GM12801 (cell line): ENCODE data around the gene MRPL49.

Source experiments
- TF ChIP-seq, protein P1 (sequence below): IDR thresholded peaks from one replicate; pipeline ENCODE4 v1.5.1; 2011; ENCODE audit warnings: control low read depth; ENCODE audit not compliant: insufficient read length; ENCODE audit errors: extremely low read depth

Gene MRPL49

DNA sequence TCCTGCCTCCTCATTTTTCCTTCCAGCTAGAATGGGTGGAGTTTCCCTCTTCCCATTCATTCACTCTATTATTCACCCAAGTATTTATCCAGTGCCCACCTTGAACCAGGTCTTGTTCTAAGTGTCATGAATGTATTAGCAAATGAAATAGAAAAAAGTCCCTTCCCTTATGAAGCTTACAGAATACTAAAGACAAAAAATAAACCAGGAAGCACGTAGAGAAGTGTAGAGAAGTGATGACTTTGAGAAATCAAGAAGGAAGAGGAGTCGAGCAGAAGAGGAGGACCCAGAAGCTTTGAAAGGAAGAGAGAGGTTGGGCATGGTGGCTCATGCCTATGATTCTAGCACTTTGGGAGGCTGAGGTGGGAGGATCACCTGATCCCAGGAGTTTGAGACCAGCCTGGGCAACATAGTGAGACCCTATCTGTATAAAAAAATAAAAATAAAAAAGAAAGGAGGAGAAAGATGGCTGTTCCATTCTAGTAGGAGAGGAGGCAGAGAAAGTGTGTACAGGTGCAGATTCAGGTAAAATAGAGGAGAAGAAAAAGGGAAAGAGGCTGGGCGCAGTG, 29.3 kb downstream of the MRPL49 start:
- TF ChIP-seq, protein P1, sequence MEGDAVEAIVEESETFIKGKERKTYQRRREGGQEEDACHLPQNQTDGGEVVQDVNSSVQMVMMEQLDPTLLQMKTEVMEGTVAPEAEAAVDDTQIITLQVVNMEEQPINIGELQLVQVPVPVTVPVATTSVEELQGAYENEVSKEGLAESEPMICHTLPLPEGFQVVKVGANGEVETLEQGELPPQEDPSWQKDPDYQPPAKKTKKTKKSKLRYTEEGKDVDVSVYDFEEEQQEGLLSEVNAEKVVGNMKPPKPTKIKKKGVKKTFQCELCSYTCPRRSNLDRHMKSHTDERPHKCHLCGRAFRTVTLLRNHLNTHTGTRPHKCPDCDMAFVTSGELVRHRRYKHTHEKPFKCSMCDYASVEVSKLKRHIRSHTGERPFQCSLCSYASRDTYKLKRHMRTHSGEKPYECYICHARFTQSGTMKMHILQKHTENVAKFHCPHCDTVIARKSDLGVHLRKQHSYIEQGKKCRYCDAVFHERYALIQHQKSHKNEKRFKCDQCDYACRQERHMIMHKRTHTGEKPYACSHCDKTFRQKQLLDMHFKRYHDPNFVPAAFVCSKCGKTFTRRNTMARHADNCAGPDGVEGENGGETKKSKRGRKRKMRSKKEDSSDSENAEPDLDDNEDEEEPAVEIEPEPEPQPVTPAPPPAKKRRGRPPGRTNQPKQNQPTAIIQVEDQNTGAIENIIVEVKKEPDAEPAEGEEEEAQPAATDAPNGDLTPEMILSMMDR: no peak

DNA sequence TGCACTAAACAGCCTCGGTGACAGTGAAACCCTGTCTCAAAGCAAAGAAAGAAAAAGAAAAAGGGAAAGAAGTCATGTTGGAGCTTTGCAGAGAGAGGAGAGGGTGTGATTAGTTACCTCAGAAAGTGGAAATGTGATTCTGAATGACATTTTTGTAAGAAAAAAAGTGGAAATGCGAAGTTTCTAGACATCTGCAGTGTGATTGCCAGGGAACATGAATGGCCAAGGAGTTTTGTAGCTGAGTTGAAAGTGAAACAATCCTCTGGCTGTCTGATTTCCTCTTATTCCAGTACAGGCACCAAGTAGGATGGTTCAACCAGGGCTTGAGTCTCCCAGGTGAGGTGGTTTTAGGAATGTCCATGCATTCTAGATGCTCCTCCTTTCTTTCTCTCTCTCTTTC, 30.0 kb downstream of the MRPL49 start:
- TF ChIP-seq, protein P1: no peak

DNA sequence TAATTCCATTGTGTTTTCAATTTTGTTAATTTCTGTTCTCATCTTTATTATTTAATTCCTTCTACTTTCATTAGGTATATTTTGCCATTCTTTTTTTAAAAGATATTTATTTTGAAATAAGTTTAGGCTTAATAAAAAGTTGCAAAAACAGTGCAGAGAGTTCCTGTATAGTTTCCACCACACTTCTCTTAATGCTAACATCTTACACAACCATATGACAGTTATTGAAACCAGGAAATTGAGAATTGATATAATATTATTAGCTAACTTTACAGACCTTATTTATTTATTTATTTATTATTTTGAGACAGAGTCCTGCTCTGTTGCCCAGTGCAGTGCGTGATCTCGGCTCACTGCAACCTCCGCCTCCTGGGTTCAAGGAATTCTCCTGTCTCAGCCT, 34.1 kb downstream of the MRPL49 start:
- TF ChIP-seq, protein P1: no peak

DNA sequence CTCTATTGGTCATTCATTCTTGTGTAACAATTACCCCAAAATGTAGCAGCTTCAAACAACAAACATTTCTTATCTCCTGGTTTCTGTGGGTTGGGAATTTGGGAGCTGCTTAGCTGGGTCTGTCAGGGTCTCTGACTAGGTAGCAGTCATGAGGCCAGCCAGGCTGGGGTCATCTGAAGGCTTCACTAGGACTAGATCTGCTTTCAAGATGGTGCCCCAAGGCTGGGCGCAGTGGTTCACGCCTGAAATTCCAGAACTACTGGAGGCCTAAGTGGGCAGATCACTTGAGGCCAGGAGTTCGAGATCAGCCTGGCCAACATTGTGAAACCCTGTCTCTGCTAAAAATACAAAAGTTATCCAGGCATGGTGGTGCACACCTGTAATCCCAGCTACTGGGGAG, 34.8 kb downstream of the MRPL49 start:
- TF ChIP-seq, protein P1: no peak

DNA sequence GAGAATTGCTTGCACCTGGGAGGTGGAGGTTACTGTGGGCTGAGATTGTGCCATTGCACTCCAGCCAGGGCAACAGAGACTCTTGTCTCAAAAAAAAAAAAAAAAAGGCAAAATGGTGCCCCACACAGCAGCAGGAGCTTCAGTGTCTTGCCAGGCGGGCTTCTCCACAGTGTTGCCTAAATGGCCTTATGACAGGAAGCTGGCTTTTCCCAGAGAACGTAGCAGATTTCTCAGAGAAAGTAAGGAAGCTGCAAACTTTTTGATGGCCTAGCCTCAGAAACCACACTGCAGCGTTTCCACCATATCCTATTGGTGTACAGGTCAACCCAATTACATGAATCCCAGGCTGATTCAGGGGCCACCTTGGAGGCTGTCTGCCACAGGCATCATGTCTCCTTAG, 35.2 kb downstream of the MRPL49 start:
- TF ChIP-seq, protein P1: no peak

DNA sequence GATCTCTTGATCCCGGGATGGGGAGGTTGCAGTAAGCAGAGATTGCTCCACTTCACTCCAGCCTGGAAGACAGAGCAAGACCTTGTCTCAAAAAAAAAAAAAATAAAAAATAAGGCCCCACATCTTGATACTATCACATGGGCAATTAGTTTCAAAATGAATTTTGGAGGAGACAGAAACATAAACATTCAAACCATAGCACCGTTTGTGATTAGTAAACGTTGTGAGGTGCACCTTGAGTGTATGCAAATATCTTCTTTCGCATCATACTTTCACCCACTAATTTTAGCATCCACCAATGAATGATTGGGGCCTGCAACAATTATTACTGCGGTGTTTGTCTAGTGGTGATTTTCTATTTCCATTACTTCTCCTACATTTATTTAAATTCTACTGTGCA, 36.9 kb downstream of the MRPL49 start:
- TF ChIP-seq, protein P1: no peak

DNA sequence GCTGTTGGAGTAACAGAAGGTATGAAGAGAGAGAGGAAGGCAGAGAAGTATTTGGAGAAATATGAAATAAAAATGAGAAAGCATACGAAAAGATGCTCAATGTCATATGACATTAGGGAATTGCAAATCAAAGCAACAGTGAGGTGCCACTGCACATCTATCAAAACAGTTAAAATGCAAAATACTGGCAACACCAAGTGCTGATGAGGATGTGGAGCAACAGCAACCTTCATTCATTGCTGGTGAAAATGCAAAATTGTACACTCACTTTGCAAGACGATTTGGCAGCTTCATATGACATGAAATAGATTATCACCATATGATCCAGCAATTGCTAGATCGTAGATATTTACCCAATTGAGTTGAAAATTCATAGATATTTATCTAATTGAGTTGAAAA, 38.5 kb downstream of the MRPL49 start:
- TF ChIP-seq, protein P1: no peak

DNA sequence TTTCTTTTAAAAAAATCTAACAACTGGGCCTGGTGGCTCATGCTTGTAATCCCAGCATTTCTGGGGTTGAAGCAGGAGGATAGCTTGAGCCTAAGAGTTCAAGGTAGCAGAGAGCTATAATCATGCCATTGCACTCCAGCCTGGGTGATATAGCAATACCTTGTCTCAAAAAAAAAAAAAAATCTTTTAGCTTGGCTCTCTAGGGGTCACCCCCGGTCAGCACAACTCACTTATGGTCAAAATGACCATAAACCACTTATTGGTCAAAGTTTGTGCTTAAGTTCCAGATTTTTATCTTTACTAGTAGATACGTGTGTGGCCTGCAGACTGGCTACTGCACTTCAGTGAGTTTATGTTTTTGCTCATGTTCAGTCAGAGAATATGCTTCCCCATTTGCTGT, 41.6 kb downstream of the MRPL49 start:
- TF ChIP-seq, protein P1: no peak
